Neutrophil (primary cell): ENCODE measurements around the gene HTR1D.
"Not testable (repeated sequence)": the region's sequence is repeated elsewhere in the genome, so short reads cannot be mapped to it uniquely, and the experiment has no call there.

Experiments used
- H3K27ac ChIP-seq: fragments of 200-600 bp; sonication (generic); 2 replicates; pipeline ENCODE4 v1.5.1; 2016; ENCODE audit warnings: mild to moderate bottlenecking, moderate library complexity
- H3K27me3 ChIP-seq: fragments of 200-600 bp; sonication (generic); 2 replicates; pipeline ENCODE4 v1.6.0; 2016; ENCODE audit warnings: mild to moderate bottlenecking
- H3K36me3 ChIP-seq: fragments of 200-600 bp; sonication (generic); 2 replicates; pipeline ENCODE4 v1.5.1; 2017
- H3K4me1 ChIP-seq, 2 experiments: fragments of 200-600 bp in 1 of 2; sonication (generic) in 1 of 2; 1 replicate in 1 of 2; 2 replicates in 1 of 2; pipeline versions ENCODE4 v1.5.1 to v1.6.1; 2013 to 2016; ENCODE audit warnings: low read depth in 1 of 2, low read length in 1 of 2, mild to moderate bottlenecking in 1 of 2, moderate library complexity in 1 of 2; ENCODE audit not compliant: control insufficient read depth in 1 of 2, insufficient read depth in 1 of 2
- H3K4me3 ChIP-seq, 2 experiments: fragments of 200-600 bp in 1 of 2; sonication (generic) in 1 of 2; 1 replicate in 1 of 2; 2 replicates in 1 of 2; pipeline ENCODE4 v1.5.1; 2013 to 2016; ENCODE audit warnings: low read depth in 1 of 2, low read length in 1 of 2, mild to moderate bottlenecking in 1 of 2, moderate library complexity in 1 of 2
- H3K9me3 ChIP-seq: fragments of 200-600 bp; sonication (generic); 2 replicates; pipeline ENCODE4 v1.5.1; 2016
- TF ChIP-seq, protein P1 (sequence below): fragments of 200-600 bp; sonication (generic); IDR thresholded peaks from 2 replicates; pipeline ENCODE4 v1.5.1; 2016; ENCODE audit warnings: antibody characterized with exemption

Gene HTR1D

DNA sequence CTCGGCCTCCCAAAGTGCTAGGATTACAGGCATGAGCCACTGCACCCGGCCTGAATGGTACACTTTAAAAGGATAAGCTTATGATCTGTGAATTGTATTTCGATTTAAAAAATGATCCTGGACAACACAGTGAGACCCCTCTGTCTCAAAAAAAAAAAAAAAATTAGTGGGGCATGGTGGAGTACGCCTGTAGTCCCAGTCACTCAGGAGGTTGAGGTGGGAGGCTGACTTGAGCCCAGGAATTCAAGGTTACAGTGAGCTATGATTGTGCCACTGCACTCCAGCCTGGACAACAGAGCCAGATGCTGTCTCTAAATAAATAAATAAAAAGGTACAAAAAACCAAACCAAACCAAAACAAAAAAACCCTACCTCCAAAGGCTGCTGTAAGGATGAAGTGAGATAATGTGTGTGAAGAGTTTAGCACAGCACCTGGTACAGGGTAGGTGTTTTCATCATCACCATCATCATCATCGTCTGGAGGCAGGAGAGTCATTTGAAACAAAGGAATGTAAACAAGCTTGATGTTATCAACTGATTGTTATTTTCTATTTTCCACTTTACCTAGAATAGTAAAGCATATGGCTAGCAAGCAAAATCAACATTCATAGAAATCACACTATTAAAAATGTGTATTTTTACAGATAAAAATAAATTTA lies 22.5 kb upstream of the HTR1D start:
- TF ChIP-seq, protein P1, sequence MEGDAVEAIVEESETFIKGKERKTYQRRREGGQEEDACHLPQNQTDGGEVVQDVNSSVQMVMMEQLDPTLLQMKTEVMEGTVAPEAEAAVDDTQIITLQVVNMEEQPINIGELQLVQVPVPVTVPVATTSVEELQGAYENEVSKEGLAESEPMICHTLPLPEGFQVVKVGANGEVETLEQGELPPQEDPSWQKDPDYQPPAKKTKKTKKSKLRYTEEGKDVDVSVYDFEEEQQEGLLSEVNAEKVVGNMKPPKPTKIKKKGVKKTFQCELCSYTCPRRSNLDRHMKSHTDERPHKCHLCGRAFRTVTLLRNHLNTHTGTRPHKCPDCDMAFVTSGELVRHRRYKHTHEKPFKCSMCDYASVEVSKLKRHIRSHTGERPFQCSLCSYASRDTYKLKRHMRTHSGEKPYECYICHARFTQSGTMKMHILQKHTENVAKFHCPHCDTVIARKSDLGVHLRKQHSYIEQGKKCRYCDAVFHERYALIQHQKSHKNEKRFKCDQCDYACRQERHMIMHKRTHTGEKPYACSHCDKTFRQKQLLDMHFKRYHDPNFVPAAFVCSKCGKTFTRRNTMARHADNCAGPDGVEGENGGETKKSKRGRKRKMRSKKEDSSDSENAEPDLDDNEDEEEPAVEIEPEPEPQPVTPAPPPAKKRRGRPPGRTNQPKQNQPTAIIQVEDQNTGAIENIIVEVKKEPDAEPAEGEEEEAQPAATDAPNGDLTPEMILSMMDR = no peak
- Histone ChIP-seq H3K9me3 (no peaks in the 10 kb centered on the region), H3K36me3 (no peaks in the 10 kb centered on the region), H3K27ac (no peak overlapping the region), H3K27me3 (no peaks in the 10 kb centered on the region), H3K4me3 (no peak overlapping the region), H3K4me1 (no peaks in the 10 kb centered on the region)

DNA sequence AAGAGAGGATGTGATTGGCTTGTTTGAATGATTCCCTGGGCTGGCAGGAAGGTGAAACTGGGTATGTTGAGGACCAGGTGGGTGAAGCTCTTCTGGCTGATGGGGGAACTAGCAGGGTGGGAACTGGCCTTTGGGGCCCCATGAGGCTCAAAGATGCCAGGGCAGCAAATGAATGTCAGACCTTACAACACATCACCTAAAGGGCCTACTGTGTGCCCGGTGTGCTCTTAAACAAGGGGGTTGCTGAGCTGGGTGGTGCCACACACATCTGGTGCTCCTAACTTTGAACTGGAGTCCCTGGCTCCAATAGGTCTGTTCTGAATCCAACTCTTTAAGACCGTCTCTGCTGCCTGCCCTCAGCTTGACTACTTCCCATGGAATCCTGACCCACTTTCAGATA lies 21.3 kb upstream of the HTR1D start:
- Histone ChIP-seq H3K36me3 (no peaks in the 10 kb centered on the region), H3K4me3 (no peak overlapping the region), H3K4me1 (no peaks in the 10 kb centered on the region), H3K27ac (no peak overlapping the region), H3K27me3 (peaks cover 8% of the 10 kb centered on the region), H3K9me3 (no peaks in the 10 kb centered on the region)
- TF ChIP-seq, protein P1 = no peak

DNA sequence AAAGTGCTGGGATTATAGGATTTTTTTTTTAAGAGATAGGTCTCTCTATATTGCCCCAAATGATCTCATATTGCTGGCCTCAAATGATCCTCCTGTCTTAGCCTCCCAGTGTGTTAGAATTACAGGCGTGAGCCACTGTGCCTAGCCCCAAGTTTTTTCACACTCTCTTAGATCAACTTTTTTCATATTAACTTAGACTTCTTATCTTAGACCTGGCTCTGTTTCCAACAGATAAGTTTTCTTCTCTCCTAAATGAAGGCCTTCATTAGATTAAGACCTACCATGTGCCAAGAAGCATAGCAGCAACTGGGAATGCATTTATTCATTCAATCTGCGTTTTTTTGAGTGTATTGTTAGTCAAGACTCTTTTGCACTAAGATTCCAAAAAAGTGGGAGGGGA lies 20.2 kb upstream of the HTR1D start:
- TF ChIP-seq, protein P1 = no peak
- H3K4me3 ChIP-seq = no peak overlapping the region
- no peaks in the 10 kb centered on the region for H3K36me3 ChIP-seq
- H3K27me3 ChIP-seq = peaks cover 11% of the 10 kb centered on the region
- no peaks in the 10 kb centered on the region for H3K9me3 ChIP-seq
- no peak overlapping the region for H3K27ac ChIP-seq
- H3K4me1 ChIP-seq = no peaks in the 10 kb centered on the region

DNA sequence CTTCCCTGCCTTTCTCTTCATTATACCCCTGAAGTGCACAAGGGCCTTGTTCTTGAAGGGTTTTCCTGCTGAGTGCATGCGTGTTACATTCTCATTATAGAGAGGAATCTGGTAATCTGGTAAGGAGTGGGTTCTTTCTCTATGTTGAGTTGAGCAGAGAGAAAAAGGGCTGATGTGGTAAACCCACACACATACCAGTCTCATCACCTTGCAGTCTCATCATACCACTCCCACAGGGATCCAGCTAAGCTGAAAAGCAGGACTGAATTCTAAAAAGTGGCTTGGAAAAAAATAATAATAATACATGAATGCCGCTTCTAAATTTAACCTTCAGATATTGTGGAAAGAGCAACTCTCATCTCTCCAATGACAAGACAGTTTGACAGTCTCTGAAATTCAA lies 10.5 kb upstream of the HTR1D start:
- TF ChIP-seq, protein P1 = no peak
- Histone ChIP-seq H3K9me3 (no peaks in the 10 kb centered on the region), H3K36me3 (no peaks in the 10 kb centered on the region), H3K4me1 (no peaks in the 10 kb centered on the region), H3K4me3 (no peak overlapping the region), H3K27ac (no peak overlapping the region), H3K27me3 (peaks cover 37% of the 10 kb centered on the region)

DNA sequence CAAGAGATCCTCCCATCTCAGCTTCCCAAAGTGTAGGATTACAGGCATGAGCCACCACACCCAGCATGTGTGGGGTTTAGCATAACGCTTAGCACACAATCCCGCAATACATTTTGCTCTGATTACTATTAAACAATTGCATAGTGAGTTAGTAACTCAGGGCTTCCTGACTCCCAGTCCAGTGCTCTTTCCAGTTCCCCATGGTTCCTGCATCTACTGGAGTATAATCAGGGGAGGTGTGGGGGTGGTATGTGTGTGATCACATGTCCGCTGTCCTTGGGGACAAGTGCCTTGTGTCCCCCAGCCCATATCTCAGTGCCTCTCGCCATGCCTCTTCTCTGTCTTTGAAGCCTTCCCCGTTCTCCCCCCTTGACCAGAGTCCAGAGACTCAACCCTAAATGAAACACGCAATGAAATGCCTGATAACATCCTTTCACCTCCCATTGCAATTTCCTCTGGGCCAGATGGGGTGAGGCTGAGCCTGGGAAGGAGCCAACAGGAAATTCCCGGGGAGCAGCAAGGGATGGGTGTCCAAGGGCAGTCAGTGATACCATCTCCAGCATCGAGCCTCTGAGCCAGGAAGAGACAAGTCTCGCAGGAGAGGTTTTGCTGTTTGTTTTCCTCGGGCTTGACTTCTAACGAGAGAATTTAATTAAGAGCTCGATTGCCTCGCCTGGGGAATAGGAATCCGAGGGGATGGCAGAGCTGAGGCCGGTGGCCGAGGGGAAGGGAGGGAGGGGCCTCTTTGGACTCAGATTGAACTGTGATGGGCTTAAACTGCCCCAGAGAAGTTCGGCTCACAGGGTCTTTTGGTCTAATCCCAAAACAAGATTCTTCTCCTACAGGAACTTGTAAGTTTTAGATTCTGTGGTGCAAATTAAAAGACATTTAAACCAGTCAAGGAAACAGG lies 7.7 kb upstream of the HTR1D start:
- TF ChIP-seq, protein P1 = no peak
- Histone ChIP-seq H3K9me3 (no peaks in the 10 kb centered on the region), H3K27ac (no peak overlapping the region), H3K4me1 (no peaks in the 10 kb centered on the region), H3K27me3 (peaks cover 63% of the 10 kb centered on the region), H3K4me3 (no peak overlapping the region), H3K36me3 (no peaks in the 10 kb centered on the region)

DNA sequence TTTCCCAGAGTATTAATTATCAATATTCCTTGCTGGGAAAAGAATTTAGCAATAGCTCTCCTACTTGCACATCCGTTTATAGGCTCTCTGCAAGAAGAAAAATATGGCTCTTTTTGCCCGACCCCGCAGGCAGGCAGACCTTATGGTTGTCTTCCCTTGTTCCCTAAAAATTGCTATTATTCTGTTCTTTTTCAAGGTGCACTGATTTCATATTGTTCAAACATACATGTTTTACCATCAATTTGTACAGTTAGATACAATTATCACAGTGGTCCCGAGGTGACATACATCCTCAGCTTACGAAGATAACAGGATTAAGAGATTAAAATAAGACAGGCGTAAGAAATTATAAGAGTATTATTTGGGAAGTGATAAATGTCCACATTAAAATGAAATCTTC lies 6.7 kb upstream of the HTR1D start:
- not testable (repeated sequence) for H3K27ac ChIP-seq, H3K4me1 ChIP-seq, H3K4me3 ChIP-seq

DNA sequence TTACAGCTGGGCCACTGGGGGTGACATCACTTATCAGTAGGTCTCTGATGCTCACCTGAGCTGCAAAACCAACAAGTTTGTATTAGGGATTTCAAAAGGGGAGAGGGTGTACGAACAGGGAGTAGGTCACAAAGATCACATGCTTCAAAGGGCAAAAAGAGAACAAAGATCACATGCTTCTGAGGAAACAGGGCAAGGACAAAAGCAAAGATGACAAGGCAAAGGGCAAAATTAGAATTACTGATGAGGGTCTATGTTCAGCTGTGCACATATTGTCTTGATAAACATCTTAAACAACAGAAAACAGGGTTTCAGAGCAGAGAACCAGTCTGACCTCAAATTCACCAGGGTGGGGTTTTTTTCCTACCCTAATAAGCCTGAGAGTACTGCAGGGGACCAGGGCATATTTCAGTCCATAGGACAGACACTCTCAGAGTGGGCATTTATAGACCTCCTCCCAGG lies 6.2 kb upstream of the HTR1D start:
- H3K27me3 ChIP-seq = peaks cover 69% of the 10 kb centered on the region
- H3K27ac ChIP-seq, H3K9me3 ChIP-seq, H3K36me3 ChIP-seq, H3K4me1 ChIP-seq, H3K4me3 ChIP-seq: not testable (repeated sequence)

More for the DNA sequence above, 6.7 kb upstream of the HTR1D start:
- not testable (repeated sequence) for H3K36me3 ChIP-seq, H3K9me3 ChIP-seq
- peaks cover 65% of the 10 kb centered on the region for H3K27me3 ChIP-seq
